GM18909 (cell line): ENCODE results near the gene GOLGA8N.
"Not testable (repeated sequence)": the region's sequence is repeated elsewhere in the genome, so short reads cannot be mapped to it uniquely, and the experiment has no call there.

ENCODE experiments used
- ATAC-seq: cut with Tn5 transposase; IDR thresholded peaks from one replicate; pipeline ENCODE4 v1.9.1; 2021; ENCODE audit warnings: mild to moderate bottlenecking; ENCODE audit not compliant: unreplicated experiment, poor library complexity

GOLGA8N gene

DNA sequence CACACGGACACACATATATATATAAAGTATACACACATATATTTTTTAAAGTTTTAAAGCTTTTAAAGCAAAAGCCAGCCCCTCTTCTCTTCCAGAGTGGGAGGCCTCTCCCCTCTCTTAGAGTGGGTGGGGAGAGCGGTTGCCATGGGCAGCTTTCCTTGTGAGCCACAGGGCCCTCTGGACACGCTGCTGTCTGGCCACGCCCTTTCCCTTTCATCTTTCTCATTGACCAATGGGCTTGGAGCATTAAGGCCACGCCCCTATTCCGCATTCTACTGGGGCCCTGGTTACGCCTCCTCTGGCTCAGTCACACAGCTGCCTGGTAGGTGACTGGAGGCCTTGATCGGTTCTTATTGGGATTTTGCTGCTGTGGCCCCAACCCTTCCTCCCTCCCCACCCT, at the start of gene GOLGA8N:
Gene GOLGA8N (plus strand): TSS at position 306 of the 400 bp plus-strand sequence.
- ATAC-seq = not testable (repeated sequence)

DNA sequence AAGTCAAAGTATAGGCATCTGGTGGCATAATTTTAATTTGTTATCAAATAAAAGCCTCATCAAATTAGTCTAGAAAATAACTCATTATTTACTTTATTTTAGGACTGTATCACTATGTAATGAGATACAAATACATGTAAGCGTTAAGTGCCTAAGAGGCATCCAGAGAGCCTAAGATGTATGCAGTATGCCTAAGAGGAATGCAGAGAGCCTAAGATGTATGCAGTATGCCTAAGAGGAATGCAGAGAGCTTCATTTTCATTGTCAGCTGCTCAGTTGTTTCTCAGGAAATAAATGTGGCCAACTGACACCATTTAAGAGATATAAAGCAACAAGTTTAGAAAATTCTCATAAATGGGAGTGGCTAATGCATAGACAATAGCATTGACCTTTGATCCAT, 49.8 kb upstream of the GOLGA8N start:
- not testable (repeated sequence) for ATAC-seq

DNA sequence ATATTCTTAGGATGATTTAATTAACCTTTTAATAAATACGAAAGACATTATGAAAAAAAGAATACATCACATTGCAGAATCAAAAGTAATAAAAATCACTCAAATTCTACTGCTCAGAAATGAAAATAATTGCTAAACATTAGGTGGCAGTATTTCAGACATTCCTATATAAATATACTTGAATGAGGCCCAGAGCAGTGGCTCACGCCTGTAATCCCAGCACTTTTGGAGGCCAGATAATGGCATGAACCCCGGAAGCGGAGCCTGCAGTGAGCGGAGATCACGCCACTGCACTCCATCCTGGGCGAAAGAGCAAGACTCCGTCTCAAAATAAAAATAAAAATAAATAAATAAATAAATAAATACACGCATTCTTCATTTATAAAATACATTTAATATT, 48.1 kb upstream of the GOLGA8N start:
- ATAC-seq = not testable (repeated sequence)

DNA sequence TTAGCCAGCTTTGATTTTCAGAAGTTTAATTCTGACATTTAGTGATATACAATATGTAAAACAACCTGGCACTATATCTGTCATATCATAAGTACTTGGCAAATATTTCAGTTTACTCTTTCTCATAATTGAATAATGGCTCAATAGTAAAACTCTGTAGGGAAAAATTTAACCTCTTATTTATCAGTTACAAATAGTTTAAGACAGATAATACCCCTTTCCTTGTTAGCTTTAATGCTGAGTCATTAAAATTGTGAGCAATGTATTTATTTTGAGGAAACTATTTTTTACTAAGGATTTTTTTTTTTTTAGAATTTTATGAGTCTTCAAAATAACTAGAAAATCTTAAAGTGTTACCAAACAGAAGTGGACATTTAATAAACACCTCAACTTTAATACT, 38.7 kb upstream of the GOLGA8N start:
- not testable (repeated sequence) for ATAC-seq

DNA sequence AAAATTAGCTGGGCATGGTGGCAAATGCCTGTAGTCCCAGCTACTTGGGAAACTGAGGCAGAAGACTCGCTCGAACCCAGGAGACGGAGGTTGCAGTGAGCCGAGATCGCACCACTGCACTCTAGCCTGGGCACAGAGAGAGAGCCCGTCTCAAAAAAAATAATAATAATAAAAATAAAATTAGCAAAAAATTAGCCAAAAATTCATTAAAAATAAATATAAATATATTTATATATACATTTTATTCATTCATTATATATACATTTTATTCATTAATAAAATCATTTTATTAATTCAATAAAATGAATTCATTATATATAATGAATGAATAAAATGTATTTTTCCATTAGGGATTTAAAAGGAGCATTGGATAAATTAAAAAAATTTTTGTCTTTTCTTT, 31.1 kb upstream of the GOLGA8N start:
- not testable (repeated sequence) for ATAC-seq

DNA sequence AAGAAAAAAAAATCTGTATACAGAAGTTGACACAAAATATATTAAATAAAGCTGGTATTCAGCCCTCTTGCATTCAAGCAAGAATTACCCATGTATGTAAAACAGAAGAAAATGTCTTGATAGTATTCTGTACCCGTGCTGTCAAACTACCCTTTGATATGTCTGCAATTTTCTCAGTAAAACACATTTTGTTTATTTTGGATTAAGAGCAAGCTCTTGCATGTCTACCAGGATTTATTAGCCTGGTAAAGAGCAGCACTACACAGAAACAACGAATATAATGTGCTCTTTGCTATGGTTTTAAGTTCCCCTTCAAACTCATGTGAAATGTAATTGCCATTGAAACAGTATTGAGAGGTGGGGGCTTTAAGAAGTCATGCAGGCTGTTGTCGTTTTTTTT, 24.3 kb upstream of the GOLGA8N start:
- not testable (repeated sequence) for ATAC-seq

DNA sequence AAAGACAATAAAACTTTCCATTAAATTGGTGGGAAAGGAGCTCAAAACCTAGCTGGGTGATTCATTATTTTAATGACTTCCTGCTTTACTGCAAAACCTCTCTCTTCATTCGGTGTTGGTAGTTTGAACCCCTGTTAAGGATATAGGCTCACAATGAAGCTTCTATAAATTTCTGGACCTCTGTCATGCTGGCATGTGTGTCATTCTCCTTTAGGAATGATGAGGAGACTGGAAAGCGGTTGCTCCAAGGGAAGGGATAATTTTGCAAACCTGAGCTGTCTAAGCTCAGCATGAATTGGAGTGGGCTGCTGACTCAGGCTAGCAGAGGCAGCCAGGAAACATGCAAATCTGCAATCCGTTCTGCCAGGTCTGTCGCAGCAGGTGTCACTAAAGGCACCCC, 14.8 kb upstream of the GOLGA8N start:
- not testable (repeated sequence) for ATAC-seq

DNA sequence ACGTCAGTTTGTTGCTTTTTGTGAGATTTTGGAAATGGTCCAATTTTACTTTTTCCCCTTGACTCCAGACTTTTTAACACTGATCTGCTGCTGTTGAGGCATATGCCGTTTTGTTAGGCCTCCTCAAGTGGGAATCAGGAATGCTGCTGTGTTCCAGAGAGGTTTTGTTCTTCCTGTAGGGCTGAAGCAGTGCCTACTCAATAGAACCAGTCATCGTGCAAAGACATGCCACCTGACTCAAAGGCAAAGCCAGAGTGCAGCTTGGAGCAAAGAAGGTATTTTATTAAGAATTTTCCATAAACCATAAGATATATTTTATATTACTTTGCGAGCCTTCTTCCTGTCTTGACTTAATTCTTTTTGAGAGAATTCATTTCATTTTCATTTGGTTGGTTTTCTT, 7.4 kb upstream of the GOLGA8N start:
- ATAC-seq = not testable (repeated sequence)

DNA sequence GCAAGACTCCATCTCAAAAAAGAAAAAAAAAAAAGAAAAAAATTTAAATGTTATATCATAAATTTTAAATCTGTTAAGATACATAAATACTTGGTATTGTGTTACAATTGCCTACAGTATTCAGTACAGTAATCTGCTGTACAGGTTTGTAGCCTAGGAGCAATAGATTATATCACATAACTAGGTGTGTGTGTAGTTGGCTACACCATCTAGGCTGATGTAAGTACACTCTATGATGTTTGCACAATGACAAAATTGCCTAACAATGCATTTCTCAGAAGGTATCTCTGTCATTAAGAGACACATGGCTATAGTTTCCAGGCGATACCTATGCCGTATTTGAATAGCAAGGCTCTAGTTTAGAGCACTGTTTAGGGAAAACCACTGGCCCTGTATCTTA, 16.3 kb downstream of the GOLGA8N start:
- not testable (repeated sequence) for ATAC-seq

DNA sequence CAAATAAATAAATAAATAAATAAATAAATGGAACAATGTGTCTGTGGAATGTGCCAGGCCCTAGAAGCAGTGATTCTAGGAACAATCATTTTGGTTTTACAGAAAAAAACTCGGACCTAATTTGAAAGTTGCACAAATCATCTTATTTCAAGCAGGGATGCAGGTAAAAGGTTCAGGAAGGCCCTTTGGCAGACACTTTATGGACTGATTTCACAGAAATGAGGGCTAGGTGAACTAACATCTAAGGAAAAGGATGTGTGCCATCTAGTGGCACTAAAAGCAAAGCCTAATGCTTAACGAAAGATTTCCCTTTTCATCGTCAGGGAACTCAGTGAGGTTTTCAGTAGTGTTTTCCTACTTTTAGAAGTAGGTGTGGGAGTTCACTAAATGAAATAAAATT, 17.5 kb downstream of the GOLGA8N start:
- ATAC-seq = not testable (repeated sequence)

DNA sequence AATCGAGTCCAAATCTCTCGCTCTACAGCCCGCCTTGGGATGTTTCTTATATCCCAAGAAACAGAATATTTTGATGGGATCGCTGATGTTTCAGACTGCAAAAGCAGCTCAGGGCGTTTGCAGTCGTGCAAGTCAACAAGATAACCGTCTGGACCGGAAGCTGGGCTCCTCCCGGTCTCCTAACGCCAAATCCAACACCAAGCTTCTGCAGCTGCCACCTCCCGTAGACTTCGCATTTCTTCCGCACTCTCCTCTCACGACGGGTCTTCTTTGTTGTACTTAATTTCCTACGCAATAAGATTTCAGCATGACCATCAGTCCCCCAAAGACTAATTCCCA, 21.4 kb downstream of the GOLGA8N start:
- peak; percentile 19 for ATAC-seq

DNA sequence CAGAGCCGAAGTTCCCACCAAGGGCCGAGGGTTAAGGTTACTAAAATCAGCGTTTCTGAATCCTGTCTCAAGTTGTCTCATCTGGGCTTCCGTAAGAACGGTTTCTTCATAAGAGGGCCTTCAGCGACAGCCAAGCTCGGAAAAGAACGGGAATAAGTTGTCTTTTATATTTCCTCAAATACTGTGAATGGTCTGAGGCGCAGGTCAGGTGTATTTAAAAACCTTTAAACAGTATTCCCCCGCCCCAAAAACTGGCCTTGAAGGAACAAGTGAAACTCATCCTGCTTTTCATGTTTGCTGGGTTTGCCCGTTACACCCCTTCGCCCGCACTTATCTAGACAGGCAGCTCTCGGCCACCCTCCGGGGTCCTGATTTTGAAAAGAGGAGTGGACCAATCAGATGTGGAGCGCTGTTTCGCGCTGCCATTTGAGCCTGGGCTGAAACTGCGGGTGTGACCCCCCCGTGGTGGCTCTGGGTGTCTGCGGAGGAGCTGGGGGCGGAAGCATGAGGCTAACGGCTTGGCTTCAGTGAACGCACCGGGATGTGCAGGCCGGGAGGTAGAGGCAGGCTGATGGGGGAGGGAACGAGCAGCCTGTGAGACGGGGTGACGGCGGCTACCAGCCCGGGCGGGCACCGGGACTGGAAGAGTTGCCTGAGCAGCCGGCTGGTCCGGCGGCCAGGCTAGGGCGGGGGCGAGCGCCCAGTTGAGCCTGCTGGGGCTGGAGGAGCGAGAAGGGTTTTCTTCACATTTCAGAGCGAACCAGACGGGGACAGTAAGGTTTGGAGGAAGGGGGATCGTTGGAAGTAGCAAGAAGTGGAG, 22.0 kb downstream of the GOLGA8N start, which contains the start of gene ARHGAP11A:
Gene ARHGAP11A (plus strand): TSS at position 454 of the 820 bp plus-strand sequence. CDS start 708 bp downstream, outside the sequence.
- ATAC-seq = peak; percentile 81

DNA sequence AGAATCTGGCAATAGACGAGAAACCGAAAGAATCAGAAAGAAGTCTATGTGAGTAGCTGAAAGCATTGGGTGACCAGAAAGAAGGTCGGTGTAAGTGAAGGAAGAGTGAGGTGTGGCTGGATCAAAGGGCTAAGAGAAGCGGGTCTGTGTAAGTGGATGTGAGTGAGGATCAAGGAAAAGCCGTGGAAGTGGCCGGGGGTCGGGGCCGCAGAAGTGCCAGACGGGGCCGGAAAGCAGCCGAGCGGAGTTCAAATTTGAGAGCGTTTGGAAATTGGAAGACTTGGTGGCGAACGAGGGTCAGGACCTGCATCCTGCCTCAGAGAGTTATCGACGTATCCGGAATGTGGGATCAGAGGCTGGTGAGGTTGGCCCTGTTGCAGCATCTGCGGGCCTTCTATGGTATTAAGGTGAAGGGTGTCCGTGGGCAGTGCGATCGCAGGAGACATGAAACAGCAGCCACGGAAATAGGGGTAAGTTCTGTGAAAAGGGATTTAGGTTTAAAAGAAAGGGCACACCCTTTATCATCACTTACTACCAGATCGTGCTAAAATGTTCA, 22.7 kb downstream of the GOLGA8N start:
- peak; percentile 13 for ATAC-seq

DNA sequence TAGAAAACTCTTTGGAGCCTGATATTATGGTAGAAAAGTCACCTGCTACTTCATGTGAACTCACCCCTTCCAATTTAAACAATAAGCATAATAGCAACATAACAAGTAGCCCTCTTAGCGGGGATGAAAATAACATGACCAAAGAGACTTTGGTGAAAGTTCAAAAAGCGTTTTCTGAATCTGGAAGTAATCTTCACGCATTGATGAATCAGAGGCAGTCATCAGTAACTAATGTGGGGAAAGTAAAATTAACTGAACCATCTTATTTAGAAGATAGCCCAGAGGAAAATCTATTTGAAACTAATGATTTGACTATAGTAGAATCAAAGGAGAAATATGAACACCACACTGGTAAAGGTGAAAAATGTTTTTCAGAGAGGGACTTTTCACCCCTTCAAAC, 43.2 kb downstream of the GOLGA8N start:
- no peak for ATAC-seq

DNA sequence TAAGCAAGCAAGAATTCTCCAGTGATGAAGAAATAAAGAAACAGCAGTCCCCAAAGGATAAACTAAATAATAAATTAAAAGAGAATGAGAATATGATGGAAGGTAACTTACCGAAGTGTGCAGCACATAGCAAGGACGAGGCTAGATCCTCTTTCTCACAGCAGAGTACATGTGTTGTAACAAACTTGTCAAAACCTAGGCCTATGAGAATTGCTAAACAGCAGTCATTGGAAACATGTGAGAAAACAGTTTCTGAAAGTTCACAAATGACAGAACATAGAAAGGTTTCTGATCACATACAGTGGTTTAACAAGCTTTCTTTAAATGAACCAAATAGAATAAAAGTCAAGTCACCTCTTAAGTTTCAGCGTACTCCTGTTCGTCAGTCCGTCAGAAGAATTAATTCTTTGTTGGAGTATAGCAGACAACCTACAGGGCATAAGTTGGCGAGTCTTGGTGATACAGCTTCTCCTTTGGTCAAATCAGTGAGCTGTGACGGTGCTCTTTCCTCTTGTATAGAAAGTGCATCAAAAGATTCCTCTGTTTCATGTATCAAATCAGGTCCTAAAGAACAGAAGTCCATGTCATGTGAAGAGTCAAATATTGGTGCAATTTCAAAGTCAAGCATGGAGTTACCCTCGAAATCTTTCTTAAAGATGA, 43.8 kb downstream of the GOLGA8N start:
- no peak for ATAC-seq

DNA sequence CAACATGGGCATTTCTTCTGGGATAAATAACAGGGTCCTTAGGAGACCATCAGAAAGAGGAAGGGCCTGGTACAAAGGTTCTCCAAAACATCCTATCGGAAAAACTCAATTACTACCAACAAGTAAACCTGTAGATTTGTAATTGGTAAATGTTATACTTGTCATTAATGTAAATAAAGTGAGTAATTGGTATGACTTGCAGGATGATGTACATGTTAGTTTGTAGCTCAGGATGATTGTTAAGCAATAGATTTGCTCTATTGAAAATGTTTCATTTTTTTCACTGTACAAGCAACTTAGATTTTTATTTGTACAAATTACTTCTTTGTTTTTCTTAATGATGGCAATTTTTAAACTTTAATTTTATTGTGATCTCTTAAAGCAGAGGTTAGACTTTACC, 44.4 kb downstream of the GOLGA8N start:
- no peak for ATAC-seq

DNA sequence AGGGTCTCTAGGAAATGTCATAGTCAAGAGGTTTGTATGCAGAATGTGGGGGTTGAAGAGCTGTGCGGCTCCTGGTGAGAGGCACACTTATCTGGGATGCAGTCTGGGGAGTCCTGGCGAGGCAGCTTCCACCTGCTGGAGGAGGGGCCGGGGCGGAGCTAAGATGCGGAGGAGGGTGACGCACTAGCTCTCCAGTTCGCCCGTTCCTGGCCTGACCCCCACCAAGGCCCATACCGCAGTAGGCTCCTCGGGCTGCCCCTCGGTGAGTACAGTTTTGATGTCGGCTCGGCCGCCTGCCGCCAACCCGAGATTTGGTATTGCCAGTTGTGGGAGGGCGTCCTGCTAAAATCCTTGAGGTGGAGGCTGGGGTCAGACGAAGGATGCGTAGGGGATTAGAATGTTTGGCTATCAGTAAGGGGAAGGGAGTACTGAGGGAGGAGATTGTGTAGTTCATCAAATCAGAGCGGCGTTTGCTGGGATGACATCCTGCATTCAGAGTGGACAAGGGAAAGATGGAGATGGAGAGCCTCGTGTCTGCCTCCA, 48.3 kb downstream of the GOLGA8N start, which contains the start of gene SCG5:
Gene SCG5 (plus strand): TSS at position 194 of the 543 bp plus-strand sequence. CDS start 1,883 bp downstream, outside the sequence.
- no peak for ATAC-seq

DNA sequence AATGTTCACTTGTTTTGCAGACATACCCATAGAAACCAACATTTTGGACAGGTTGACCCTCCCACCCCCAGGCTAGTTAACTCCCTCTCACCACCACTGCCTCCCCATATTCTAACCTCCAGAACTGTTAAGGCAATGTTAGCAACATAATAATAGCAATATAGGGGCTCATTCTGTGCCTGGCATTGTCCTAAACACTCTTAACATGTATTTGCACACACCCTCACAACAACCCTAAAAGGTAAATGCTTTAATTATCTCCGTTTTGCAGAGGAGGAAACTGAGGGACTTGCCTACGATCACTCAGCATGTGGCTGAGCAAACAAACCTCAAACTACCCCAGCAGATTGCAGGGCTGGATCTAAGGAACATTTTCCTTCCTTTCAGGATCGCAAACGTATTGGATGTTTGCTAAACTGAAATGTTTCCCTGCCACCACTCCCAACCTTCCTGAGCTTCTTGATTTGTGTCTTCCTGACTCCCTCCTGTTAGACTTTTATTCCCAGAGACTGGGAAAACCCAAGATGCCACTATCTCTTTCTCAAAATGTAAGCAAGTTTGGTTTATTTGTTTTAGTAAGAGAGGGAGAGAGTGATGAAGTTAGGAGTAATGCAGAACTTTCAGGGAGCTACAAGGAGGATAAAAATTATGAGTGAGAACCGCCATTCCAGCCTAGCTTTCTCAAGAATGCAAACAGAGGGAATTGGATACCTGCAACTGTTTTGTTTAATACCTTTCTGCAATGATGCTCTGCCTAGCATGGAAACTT, 49.6 kb downstream of the GOLGA8N start:
- no peak for ATAC-seq

DNA sequence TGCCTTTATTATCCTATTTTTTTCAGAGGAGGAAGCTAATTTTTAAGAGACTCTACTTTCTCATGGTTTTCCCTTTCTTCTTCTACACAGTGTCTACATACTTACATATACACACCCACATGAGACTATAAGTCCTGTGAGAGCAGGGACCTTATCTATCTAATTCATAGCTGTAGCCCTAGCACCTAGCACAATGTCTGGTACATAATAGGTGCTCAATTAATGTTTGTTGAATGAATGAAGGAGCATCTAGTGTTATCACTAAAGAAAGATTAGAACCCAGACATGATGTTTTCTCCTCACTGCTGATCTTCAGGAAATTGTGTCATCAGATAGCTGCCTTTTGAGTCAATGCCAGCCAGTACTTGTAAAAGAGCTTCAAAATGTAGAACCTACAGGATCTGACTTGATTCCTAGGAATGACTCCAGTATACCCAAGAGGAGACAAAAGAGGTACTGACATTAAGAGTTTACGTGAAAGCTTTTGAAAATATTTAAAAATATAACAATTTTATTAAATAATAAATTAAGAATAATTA, 50.7 kb downstream of the GOLGA8N start:
- no peak for ATAC-seq

DNA sequence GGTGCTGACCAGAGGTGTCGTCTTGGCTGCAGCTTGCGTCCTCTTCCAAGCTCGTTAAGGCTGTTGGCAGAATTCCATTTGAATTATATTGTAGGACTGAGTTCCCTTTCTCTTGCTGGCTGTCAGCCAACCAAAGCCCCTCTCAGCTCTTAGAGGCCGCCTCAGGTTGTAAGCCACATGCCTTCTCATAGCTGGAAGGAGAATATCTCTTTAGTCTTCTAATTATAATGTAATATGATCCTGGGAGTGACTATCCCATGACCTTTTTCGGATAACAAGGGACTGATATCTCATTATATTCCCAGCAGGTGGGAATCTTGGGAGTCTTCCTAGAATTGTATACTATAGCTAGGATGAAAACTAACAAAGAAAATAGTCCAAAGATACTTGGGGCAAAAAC, 53.0 kb downstream of the GOLGA8N start:
- ATAC-seq = no peak
